ENCODE data around the gene SIPA1.

SIPA1 gene

DNA sequence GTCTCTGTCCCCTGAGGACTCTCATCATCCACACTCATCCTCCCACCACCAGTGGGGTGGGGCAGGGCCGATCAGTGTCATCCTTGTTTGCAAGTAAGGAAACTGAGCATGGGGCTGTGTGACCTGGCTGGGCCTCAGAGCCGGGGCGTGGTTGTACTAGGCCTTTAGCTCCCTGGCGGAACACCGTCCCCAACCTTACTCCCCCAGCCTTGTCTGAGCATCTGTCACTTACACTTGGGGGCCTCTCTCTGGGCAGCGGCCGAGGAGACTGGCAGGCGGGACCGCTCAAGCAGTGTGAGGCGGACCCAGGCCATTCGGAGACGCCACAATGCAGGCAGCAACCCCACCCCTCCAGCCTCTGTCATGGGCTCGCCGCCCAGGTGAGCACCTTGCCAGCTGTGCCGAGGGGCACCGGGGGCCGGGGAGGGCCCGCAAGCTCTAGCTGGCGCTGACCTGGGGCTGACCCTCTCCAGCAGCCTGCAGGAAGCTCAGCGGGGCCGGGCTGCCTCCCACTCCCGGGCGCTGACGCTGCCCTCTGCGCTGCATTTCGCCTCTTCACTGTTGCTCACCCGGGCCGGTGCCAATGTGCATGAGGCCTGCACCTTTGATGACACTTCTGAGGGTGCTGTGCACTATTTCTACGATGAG is 18.5 kb upstream of the SIPA1 start:
- no peak for DNase-seq
- peaks cover 62% of the 10 kb centered on the region for H3K36me3 ChIP-seq (replicated peaks)
- H3K4me3 ChIP-seq (ENCODE audit: low read depth, low read length), result no peak overlapping the region
- no peaks in the 10 kb centered on the region for H3K27me3 ChIP-seq (replicated peaks)
- TF ChIP-seq, protein P1, sequence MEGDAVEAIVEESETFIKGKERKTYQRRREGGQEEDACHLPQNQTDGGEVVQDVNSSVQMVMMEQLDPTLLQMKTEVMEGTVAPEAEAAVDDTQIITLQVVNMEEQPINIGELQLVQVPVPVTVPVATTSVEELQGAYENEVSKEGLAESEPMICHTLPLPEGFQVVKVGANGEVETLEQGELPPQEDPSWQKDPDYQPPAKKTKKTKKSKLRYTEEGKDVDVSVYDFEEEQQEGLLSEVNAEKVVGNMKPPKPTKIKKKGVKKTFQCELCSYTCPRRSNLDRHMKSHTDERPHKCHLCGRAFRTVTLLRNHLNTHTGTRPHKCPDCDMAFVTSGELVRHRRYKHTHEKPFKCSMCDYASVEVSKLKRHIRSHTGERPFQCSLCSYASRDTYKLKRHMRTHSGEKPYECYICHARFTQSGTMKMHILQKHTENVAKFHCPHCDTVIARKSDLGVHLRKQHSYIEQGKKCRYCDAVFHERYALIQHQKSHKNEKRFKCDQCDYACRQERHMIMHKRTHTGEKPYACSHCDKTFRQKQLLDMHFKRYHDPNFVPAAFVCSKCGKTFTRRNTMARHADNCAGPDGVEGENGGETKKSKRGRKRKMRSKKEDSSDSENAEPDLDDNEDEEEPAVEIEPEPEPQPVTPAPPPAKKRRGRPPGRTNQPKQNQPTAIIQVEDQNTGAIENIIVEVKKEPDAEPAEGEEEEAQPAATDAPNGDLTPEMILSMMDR (IDR thresholded peaks at IDR 0.05; ENCODE audit: low read depth, low read length, missing control alignments), result no peak
- no peak overlapping the region for H3K27ac ChIP-seq
- in situ Hi-C loops (cut with HindIII; ENCODE audit: low pct_ligation_motif_present, low sequenced_read_pairs), result no loop called here

DNA sequence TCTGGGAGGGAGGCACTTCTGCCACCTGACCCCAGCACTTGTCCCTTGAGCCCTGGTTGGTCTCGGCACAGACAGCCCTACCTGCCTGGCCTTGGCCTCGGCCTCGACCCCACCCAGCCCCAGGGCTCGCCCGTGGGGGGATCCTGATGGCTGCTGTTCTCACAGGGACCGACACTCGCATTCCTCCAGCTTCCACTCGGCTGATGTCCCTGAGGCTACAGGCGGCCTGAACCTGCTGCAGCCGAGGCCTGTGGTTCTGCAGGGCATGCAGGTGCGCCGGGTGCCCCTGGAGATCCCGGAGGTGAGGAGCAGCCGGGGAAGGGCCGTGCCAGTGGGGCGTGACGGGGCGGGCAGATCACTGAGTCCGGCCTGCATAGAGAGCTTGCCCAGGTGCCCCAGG is 17.2 kb upstream of the SIPA1 start:
- in situ Hi-C loops (cut with HindIII; ENCODE audit: low pct_ligation_motif_present, low sequenced_read_pairs), result no loop called here
- TF ChIP-seq, protein P1 (IDR thresholded peaks at IDR 0.05; ENCODE audit: low read depth, low read length, missing control alignments), result no peak
- DNase-seq, result no peak
- Histone ChIP-seq H3K27me3 (replicated peaks) (no peaks in the 10 kb centered on the region), H3K4me3 (ENCODE audit: low read depth, low read length) (no peak overlapping the region), H3K27ac (no peak overlapping the region), H3K36me3 (replicated peaks) (peaks cover 68% of the 10 kb centered on the region)

DNA sequence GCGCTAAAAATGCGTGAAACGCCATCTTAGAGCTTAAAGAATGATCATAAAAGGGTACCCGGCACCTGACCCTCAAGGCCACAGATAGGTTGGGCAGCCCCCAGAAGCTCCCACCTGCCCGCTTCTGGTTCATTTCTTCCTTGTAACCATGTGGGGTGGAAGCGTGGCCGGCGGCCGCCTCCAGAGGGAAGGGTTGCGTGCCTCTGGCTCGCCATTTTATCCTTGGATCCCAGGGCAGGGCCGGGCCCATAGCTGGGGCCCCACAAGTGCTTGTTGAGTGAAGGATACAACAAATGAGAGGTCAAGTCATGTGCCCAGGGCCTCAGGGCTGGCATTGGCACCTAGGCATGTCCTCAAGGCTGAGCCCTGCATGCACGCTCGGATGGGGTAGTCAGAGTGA is 16.4 kb upstream of the SIPA1 start:
- Histone ChIP-seq H3K36me3 (replicated peaks) (peaks cover 76% of the 10 kb centered on the region), H3K4me3 (ENCODE audit: low read depth, low read length) (no peak overlapping the region), H3K27me3 (replicated peaks) (no peaks in the 10 kb centered on the region), H3K27ac (no peak overlapping the region)
- in situ Hi-C loops (cut with HindIII; ENCODE audit: low pct_ligation_motif_present, low sequenced_read_pairs), result no loop called here
- no peak for DNase-seq
- TF ChIP-seq, protein P1 (IDR thresholded peaks at IDR 0.05; ENCODE audit: low read depth, low read length, missing control alignments), result no peak

DNA sequence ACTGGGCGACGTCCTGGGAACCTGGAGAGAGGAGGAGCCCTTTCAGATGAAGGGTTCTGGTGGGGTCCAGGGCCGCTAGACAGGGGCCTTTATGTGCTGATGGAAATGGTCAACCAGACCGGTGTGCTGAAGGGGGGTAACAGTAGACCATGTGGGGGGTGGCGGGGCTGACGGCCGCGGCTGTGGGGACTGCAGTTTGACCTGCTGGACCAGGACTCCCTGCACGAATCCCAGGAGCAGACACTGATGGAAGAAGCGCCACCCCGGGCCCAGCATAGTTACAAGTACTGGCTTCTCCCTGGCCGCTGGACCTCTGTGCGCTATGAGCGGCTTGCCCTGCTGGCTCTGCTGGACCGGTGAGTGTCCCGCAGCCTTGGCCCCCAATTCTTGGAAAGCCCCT is 15.9 kb upstream of the SIPA1 start:
- TF ChIP-seq, protein P1 (IDR thresholded peaks at IDR 0.05; ENCODE audit: low read depth, low read length, missing control alignments), result no peak
- no peak overlapping the region for H3K27ac ChIP-seq
- H3K27me3 ChIP-seq (replicated peaks), result no peaks in the 10 kb centered on the region
- peaks cover 82% of the 10 kb centered on the region for H3K36me3 ChIP-seq (replicated peaks)
- no peak for DNase-seq
- in situ Hi-C loops (cut with HindIII; ENCODE audit: low pct_ligation_motif_present, low sequenced_read_pairs), result no loop called here
- no peak overlapping the region for H3K4me3 ChIP-seq (ENCODE audit: low read depth, low read length)

DNA sequence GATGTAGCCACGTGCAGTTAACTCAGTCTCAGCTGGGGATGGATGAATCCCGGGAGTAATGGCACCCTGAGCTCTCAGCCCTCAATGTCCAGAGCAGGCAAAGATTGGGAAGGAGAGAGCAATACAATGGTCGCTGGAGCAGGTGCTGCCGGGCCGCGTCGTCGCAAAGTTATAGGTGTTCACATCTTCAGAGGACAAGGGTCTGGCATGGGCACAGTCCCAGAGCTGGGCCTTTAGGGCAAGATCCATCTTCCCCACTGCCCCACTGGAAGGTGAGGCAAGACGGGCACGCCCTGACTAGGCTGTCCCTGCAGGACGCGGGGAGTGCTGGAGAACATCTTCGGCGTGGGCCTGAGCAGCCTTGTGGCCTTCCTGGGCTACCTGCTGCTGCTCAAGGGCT is 14.7 kb upstream of the SIPA1 start:
- H3K27ac ChIP-seq, result no peak overlapping the region
- DNase-seq, result no peak
- H3K4me3 ChIP-seq (ENCODE audit: low read depth, low read length), result no peak overlapping the region
- no peaks in the 10 kb centered on the region for H3K27me3 ChIP-seq (replicated peaks)
- TF ChIP-seq, protein P1 (IDR thresholded peaks at IDR 0.05; ENCODE audit: low read depth, low read length, missing control alignments), result no peak
- in situ Hi-C loops (cut with HindIII; ENCODE audit: low pct_ligation_motif_present, low sequenced_read_pairs), result no loop called here
- H3K36me3 ChIP-seq (replicated peaks), result peaks cover 89% of the 10 kb centered on the region
